ENCODE data around the gene TMEM213. TPM values are rescaled to one million over a fixed set of nuclear protein-coding genes. Genes with fewer than 3 reads are reported as not detected.
"Not testable (repeated sequence)": the region's sequence is repeated elsewhere in the genome, so short reads cannot be mapped to it uniquely, and the experiment has no call there.

The TMEM213 gene
- total RNA-seq, 1 donor from 2014 or later = 1.9 TPM

DNA sequence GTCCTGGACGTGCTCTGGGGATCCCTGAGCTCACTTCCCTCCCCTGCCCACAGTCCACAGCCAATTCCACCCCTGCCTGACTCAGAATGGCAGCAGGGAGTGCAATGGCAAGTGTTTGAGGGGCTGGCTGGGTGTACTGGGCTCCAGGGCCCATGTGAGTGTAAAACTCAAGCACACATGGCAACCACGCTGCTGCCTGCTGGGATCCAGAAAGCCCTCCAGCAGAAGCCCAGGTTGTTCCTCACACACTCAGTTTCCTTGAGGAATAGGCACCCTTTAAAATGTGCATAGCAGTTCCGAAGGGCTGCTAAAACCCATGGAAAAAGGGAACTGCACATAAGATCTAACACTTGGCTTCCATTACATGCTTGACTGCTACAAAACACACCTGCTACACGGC lies 11.6 kb downstream of the TMEM213 start:
- DNase-seq (no peak), ATAC-seq (no peak)
- H3K27ac ChIP-seq = no peak overlapping the region
- TF ChIP-seq CTCF (IDR thresholded peaks at IDR 0.05) = no peak
- no peaks in the 10 kb centered on the region for H3K9me3 ChIP-seq
- H3K4me1 ChIP-seq = no peaks in the 10 kb centered on the region
- no peaks in the 10 kb centered on the region for H3K27me3 ChIP-seq (ENCODE audit: low read depth)
- H3K36me3 ChIP-seq = no peaks in the 10 kb centered on the region
- no peak overlapping the region for H3K4me3 ChIP-seq
- intact Hi-C loops (cut with DNase I) = no loop called here

- DNase-seq; H3K27ac ChIP-seq; H3K4me1 ChIP-seq; H3K36me3 ChIP-seq; ATAC-seq; H3K4me3 ChIP-seq; intact Hi-C loops (cut with DNase I); H3K27me3 ChIP-seq (ENCODE audit: low read depth); H3K9me3 ChIP-seq: not testable (repeated sequence)
Measured at GRCh38 chr7:138811327-138811726, 13.5 kb downstream of the TMEM213 start.

GRCh38 chr7:138813945-138814344 lies 16.2 kb downstream of the TMEM213 start:
- Histone ChIP-seq H3K27ac (no peak overlapping the region), H3K36me3 (no peaks in the 10 kb centered on the region), H3K27me3 (ENCODE audit: low read depth) (no peaks in the 10 kb centered on the region), H3K4me3 (no peak overlapping the region), H3K4me1 (no peaks in the 10 kb centered on the region), H3K9me3 (no peaks in the 10 kb centered on the region)
- DNase-seq (no peak), ATAC-seq (no peak)
- no peak for TF ChIP-seq CTCF (IDR thresholded peaks at IDR 0.05)
- intact Hi-C loops (cut with DNase I) = no loop called here

DNA sequence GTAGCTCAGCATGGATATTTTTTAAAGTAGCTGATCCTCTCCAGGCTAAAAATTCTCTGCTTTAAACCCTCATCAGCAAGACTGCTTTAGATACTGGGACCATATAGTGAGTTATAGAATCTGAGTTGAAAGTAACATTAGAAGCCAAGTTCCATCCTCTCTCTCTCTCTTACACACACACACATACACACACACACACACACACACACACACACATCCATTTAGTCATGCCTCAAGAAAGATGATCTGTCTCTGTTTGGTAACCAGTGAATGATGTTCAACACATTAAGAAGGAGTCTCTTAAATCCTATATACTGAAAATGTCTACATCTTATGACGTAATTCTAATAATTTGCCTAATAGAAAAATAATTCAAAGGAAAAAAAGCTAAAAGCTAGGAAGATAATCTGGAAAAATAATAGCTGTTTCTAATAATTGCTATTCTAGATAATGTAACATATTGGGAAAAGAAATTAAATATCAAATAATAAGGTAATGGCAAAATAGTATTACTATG lies 17.1 kb downstream of the TMEM213 start:
- intact Hi-C loops (cut with DNase I) = no loop called here
- no peak overlapping the region for H3K4me3 ChIP-seq
- no peak for ATAC-seq
- no peaks in the 10 kb centered on the region for H3K36me3 ChIP-seq
- no peaks in the 10 kb centered on the region for H3K27me3 ChIP-seq (ENCODE audit: low read depth)
- no peaks in the 10 kb centered on the region for H3K4me1 ChIP-seq
- TF ChIP-seq CTCF (IDR thresholded peaks at IDR 0.05) = no peak
- H3K27ac ChIP-seq = no peak overlapping the region
- no peaks in the 10 kb centered on the region for H3K9me3 ChIP-seq
- no peak for DNase-seq

DNA sequence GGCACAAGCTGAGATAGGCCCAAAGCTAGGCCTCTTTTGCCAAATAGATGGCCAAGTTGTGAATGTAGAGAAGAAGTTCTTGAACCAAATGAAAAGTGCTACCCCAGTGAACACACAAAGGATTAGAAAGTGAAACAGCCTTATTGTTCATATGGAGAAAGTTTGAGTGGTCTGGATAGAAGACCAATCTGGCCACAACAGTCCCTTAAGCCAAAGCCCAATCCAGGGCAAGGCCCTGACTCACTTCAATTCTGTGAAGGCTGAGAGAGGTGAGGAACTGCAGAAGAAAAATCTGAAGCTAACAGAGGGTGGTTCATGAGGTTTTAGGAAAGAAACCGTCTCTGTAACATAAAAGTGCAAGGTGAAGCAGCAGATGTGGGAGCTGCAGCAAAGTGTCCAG lies 18.9 kb downstream of the TMEM213 start:
- H3K4me3 ChIP-seq = no peak overlapping the region
- H3K9me3 ChIP-seq = no peaks in the 10 kb centered on the region
- H3K36me3 ChIP-seq = no peaks in the 10 kb centered on the region
- ATAC-seq = no peak
- no peak overlapping the region for H3K27ac ChIP-seq
- no peaks in the 10 kb centered on the region for H3K4me1 ChIP-seq
- DNase-seq = no peak
- H3K27me3 ChIP-seq (ENCODE audit: low read depth) = no peaks in the 10 kb centered on the region
- no peak for TF ChIP-seq CTCF (IDR thresholded peaks at IDR 0.05)
- intact Hi-C loops (cut with DNase I) = no loop called here

DNA sequence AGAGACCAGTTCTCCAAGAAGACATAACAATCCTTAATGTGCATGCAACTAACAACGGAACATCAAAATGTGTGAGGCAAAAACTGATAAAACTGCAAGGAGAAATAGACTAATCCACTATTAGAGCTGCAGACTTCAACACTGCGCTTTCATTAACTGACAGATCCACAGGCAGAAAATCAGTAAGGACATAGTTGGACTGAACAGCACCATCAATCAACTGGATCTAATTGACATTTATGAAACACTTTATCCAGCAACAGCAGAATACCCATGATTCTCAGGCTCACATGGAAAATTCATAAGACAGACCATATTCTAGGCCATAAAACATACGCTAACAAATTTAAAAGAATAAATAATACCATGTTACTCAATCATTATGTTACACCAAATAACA lies 21.8 kb downstream of the TMEM213 start:
- TF ChIP-seq CTCF (IDR thresholded peaks at IDR 0.05) = no peak
- no peaks in the 10 kb centered on the region for H3K4me1 ChIP-seq
- H3K27ac ChIP-seq = no peak overlapping the region
- no peak overlapping the region for H3K4me3 ChIP-seq
- no peaks in the 10 kb centered on the region for H3K36me3 ChIP-seq
- no peaks in the 10 kb centered on the region for H3K27me3 ChIP-seq (ENCODE audit: low read depth)
- ATAC-seq (no peak), DNase-seq (no peak)
- no peaks in the 10 kb centered on the region for H3K9me3 ChIP-seq
- intact Hi-C loops (cut with DNase I) = no loop called here

Measured in lower lobe of right lung (tissue), 2 donors.